SK-N-SH (cell line): ENCODE results near the gene ARHGEF40.

Experiments
- CTCF ChIP-seq: fragments of 200-600 bp; sonication (generic); IDR thresholded peaks from 2 replicates; pipeline ENCODE4 v1.6.1; 2017; ENCODE audit warnings: antibody characterized with exemption, mild to moderate bottlenecking, moderate library complexity
- EP300 ChIP-seq, 2 experiments: IDR thresholded peaks; 2 replicates each; pipeline versions ENCODE4 v1.4.0 to v1.6.1; 2012; ENCODE audit warnings: borderline replicate concordance in 1 of 2, low read depth in 1 of 2, low read length in 1 of 2
- FOXJ3 ChIP-seq: sonication (generic); formaldehyde crosslinking; IDR thresholded peaks from 2 replicates; pipeline ENCODE4 v1.5.1; 2020; ENCODE audit warnings: mild to moderate bottlenecking, missing genetic modification reagents
- FOXM1 ChIP-seq: IDR thresholded peaks from 2 replicates; pipeline ENCODE4 v1.4.0; 2012; ENCODE audit warnings: low read depth, mild to moderate bottlenecking
- JUND ChIP-seq: IDR thresholded peaks from 2 replicates; pipeline ENCODE4 v1.4.0; 2012
- MAX ChIP-seq: IDR thresholded peaks from 2 replicates; pipeline ENCODE4 v1.4.0; 2012; ENCODE audit warnings: low read depth
- PBX3 ChIP-seq: IDR thresholded peaks from 2 replicates; pipeline ENCODE4; 2012
- REST ChIP-seq: IDR thresholded peaks from 2 replicates; pipeline ENCODE4 v1.6.1; 2012; ENCODE audit warnings: mild to moderate bottlenecking, low read depth, low read length, moderate library complexity
- SMC3 ChIP-seq: IDR thresholded peaks from 2 replicates; pipeline ENCODE4 v1.6.1; 2012; ENCODE audit warnings: low read depth, low read length, improper control_type of control experiment
- TAF1 ChIP-seq: IDR thresholded peaks from 2 replicates; pipeline ENCODE4 v1.6.1; 2012; ENCODE audit warnings: low read depth, mild to moderate bottlenecking, low read length, moderate library complexity, borderline replicate concordance
- TCF12 ChIP-seq: IDR thresholded peaks from 2 replicates; pipeline ENCODE4 v1.4.0; 2012

GRCh38 chr14:21103710-21104447, 33.8 kb downstream of the ARHGEF40 start:
- TF ChIP-seq PBX3 (peak; percentile 79), JUND (no peak; the same call in none of the 2 replicates), FOXJ3 (CRISPR knock-in tag) (no peak; the same call in 1 of the 2 replicates), SMC3 (no peak), EP300 (IDR thresholded peaks at IDR 0.05; ENCODE audit: borderline replicate concordance in 1 of 2, low read depth in 1 of 2, low read length in 1 of 2) (peak in 1 of 2 experiments; percentile 82; a peak in 2 of 4 replicates), TAF1 (no peak; the same call in 1 of the 2 replicates), REST (no peak), CTCF (peak; percentile 65), FOXM1 (no peak), MAX (0 out of 2 replicates have a peak, but pooled peaks have one; percentile 76), TCF12 (no peak; the same call in none of the 2 replicates)
